NCI-H2196 treated with DMSO at 0.1 percent for 48 hours (cell line): ENCODE results near the gene MAGI3.
"Not testable (repeated sequence)": the region's sequence is repeated elsewhere in the genome, so short reads cannot be mapped to it uniquely, and the experiment has no call there.

ENCODE experiments used
- DNase-seq: peaks from one replicate; lab custom pipeline; 2025; ENCODE audit not compliant: unreplicated experiment; lab: John Stamatoyannopoulos, UW

MAGI3 gene

DNA sequence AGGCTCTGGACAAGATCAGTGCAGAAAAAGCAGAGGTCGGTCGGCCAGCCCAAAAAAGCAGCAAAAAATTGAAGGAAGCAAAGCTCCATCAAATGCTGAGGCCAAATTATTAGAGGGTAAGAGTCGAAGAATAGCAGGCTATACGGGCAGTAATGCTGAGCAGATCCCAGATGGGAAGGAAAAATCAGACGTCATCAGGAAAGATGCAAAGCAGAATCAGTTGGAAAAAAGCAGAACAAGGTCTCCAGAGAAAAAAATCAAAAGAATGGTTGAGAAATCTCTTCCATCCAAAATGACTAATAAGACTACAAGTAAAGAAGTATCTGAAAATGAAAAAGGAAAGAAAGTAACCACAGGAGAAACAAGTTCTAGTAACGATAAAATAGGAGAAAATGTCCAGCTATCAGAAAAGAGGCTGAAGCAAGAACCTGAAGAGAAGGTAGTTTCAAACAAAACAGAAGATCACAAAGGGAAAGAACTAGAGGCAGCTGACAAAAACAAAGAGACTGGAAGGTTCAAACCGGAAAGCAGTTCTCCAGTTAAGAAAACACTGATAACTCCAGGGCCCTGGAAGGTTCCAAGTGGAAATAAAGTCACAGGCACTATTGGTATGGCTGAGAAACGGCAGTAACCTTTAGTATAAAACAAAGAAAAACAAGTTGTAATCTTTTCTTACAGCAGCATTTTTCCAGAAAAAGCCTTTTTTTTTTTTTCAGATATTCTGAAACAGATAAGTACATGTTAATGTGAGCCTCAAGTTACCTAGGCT, 293.3 kb downstream of the MAGI3 start:
- no peak for DNase-seq

DNA sequence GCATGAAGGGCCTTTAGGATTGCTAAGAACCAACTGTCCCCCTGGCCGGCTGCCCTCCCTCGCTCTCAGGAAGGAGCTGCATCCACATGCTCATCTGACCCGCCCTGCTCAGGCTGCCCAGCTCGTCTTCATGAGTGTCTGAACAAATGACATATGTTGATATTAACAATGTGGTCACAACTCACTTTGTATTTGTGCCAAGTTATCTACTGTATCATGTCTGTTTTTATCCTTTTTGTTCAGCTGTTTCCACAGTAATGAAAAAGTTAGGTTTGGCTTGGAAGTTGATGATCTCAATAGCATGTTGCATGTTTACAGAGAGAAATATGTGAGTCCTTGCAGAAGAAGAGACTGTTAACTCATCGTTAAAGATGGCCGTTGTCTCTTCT, 293.8 kb downstream of the MAGI3 start:
- DNase-seq, result no peak

DNA sequence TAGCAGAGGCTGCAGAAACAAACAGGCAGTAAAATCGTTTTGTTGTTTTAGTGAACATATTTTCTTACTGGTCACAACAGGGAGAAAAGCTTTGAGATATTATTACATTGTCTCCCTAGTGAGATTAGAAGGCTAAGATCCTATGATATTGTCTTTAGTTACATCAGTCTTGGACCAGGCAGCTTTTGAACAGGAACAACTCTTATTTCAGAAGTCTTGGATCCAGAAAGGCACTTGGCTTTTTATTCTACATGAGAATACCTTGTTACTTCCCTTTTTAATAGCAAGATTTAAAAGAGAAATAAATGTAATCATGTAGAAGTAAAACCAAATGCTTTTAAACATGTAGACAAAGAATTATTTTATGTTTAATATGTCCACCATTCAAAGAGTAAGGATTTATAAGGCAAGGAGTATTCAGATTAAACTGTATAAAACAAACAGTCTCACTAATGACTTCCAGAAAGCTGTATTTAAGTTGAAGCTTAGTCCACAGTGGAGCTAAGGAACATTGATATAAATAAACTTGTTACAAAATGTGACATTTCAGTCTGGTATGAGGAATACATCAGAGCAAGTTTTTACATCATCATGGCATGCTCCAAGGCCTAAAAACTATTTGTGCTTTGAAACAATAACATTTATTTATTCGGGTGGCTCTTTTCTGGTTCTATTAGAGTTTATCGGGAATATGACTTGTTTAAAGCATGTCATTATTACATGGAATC, 296.7 kb downstream of the MAGI3 start:
- DNase-seq, result no peak

DNA sequence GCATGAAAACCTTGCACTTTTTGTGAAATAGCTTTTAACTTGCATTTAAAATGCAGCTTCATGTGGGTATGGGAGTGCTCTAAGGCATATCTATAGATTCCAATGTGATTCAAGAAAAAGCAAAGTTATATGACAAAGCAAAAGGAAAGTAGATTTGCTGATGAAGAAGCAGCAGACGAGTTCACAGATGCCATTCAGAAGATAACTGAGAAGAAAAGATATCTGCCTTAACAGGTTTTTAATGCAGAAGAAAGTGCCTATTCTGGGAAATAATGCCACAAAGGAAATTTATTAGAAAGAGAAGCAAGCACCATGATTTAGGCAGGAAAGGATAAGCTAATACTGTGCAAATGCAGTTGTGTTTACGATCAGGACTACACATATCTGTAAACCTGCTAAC, 300.9 kb downstream of the MAGI3 start:
- no peak for DNase-seq

DNA sequence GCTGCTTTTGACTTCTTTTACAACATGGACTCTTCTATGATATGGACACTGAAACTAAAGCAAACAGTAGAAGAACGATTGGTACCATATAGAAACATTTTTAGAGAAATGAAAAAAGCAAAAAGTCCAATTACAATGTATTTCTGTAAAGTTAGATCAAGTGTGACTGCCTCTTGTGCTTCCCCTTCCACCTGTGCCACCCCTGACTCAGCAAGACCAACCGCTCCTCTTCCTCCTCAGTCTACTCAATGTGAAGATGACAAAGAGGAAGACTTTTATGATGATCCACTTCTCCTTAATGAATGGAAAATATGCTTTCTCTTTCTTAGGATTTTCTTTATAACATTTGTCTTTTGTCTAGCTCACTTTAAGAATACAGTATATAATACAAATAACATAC, 302.0 kb downstream of the MAGI3 start:
- no peak for DNase-seq

DNA sequence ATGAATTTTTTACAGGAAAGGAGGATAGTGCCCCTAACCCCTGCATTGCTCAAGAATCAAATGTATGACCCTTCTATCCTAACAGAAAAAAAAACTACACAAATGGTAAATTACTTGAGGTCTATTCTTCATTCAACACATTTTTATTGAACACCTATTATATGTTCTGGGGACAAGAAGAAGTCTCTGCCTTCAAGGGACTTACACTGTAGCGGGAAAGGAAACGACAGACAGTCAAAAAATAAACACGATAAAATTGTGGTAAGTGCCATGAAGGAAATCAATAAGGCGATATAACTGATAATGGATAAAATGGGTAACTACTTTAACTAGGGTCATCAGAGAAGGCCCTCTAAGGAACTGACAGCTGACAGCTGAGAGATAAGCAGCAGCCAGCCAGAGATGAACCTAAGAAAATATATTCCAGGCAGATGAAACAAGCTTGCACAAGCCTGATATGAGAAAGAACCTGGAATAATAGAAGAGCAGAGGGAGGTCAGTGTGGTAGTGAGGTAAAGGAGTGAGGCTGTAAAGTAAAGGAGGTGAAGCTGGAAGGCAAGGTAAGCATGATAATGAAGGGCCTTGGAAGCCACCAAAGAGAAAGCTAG, 302.6 kb downstream of the MAGI3 start:
- DNase-seq, result no peak

DNA sequence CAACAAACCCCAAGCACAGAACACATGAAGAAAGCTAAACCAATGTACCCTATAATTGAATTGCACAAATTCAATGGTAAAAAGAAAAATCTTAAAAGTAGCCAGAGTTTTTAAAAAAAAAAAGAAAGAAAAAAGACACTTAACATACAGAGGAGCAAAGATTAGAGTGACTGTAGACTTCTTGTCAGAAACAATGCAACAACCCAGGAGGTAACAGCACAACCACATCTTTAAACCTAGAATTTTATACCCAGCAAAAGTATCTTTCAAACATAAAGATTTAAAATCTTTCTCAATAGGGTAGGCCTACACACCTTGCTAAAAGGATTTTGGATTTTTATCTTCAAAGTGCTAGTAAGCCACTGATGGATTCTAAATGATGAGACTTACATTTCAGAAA, 304.6 kb downstream of the MAGI3 start:
- DNase-seq, result no peak

DNA sequence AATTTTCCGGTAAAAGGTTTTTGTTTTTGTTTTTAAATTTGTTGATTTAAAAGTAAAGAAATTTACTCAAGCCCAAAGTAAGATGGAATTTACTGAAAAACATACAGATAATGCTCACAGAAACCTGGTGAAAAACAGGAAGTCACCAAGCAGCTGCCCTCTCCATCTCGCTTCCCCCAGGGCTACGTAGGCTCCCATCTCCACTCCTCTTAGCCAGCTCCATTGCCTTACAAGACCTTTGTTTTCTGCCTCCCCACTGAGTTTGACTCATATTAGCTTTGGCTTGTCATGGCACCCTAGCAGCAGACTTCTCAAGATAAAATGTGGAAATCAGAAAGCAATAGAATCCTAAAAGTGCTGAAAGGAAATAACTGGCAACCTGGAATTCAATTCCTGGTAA, 311.1 kb downstream of the MAGI3 start:
- DNase-seq, result no peak

DNA sequence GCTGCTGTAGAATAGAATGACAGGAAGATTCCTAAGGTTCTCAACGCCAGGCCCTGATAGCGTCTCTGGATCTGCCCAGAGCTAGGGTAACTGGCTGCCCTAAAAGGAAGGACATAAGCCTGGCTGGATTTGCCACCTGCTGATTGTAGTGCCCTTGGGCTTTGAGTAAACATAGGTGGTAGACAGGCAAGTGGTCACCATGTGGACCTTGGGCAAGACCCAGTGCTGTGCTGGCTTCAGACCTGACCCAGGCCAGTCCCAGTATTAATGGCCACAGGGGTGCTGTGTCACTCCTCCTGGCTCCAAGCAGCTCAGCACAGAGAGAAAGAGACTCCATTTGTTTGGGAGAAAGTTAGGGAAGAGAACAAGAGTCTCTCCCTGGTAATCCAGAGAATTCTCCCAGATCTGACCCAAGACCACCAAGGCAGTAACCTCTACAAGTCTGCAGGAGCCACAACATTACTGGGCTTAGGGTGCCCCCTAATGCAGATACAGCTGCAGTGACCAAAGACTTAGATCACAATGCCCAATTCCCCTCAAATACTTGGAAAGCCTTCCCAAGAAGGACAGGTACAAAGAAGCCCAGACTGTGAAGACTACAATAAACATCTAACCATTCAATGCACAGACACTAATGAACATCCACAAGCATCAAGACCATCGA, 324.4 kb downstream of the MAGI3 start:
- DNase-seq, result no peak

DNA sequence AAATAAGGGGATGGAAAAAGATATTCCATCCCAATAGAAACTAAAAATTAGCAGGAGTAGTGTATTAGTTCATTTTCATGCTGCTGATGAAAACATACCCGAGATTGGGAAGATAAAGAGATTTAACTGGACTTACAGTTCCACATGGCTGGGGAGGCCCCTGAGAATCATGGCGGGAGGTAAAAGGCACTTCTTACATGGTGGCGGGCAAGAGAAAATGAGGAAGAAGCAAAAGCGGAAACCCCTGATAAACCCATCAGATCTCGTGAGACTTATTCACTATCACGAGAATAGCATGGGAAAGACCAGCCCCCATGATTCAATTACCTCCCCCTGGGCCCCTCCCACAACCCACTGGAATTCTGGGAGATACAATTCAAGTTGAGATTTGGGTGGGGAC, 327.2 kb downstream of the MAGI3 start:
- DNase-seq, result not testable (repeated sequence)

DNA sequence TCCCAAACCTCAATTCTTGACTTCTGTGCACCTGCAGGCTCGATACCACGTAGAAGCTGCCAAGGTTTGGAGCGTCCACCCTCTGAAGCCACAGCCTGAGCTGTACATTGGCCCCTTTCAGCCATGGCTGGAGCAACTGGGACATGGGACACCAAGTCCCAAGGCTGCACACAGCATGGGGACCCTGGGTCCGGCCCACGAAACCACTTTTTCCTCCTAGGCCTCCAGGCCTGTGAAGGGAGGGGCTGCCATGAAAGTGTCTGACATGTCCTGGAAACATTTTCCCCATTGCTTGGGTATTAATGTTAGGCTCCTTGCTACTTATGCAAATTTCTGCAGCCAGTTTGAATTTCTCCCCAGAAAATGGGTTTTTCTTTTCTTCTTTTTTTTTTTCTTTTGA, 328.3 kb downstream of the MAGI3 start:
- not testable (repeated sequence) for DNase-seq

DNA sequence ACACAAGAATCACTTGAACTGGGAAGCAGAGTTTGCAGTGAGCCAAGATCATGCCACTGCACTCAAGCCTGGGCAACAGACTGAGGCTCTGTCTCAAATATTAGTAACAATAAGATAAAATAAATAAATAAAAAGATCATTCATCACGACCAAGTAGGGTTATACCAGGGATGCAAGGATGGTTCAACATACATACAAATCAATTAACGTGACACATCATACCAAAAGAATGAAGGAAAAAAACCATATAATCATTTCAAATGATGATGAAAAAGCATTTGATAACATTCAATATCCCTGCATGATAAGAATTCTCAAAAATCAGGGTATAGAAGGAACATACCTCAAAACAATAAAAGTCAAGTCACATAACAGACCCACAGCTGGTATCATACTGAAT, 330.7 kb downstream of the MAGI3 start:
- no peak for DNase-seq

DNA sequence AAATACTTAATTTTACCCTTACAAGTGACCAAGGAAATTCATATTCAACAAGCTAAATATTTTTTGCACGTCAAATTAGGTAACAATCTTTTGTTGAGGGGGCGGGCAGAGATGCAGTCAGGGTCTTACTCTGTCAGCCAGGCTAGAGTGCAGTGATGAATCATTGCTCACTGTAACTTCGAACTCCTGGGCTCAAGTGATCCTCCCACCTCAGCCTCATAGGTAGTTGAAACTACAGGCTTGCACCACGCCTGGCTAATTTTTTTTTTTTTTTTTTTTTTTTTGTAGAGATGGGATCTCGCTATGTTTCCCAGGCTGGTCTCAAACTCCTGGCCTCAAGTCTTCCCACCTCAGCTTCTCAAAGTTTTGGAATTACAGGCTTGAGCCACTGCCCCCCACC, 342.5 kb downstream of the MAGI3 start:
- no peak for DNase-seq

DNA sequence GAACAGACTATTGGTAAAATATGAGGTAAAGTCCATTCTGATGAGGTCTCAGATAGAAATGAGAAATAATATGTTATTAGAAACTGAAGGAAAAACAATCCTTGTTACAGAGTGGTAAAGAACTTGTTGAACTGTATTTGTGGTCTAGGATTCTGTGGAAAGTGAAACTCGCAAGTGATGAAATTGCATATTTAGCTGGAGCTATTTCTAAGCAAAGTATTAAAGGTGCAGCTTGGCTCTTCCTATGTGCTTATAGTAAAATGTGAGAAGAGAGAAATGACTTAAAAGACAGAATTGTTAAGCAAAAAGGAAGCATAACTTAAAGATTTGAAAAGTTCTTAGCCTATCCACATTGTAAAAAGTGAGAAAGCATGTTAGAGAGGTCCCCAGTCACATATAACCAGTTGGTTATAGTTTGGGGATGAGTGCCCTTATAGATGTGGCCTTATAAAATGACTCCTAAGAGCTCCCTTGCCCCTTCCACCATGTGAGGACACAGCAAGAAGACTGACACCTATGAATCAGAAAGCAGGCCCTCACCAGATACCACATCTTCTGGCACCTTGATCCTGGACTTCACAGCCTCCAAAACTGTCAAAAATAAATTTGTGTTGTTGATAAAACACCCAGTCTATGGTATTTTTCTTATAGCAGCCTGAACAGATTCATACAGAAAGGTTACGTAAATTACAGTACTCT, 344.2 kb downstream of the MAGI3 start:
- DNase-seq, result no peak
